PC-3 (cell line): ENCODE data around the gene EML3. TPM values are rescaled to one million over a fixed set of nuclear protein-coding genes. Genes with fewer than 3 reads are reported as not detected.

Experiments used
- ATAC-seq: fragments of 200-7000 bp; cut with Tn5 transposase; 2 replicates; pipeline ENCODE4 v1.9.1; 2020; ENCODE audit warnings: mild to moderate bottlenecking, moderate library complexity
- BruUV-seq: library from RNA; stranded (reverse); fragments of 400-500 nt; replicated peaks from 2 replicates; lab custom pipeline; 2021; lab: Mats Ljungman, UMichigan
- CTCF ChIA-PET: fragments of 300-600 bp; sonication (Branson Sonifier 250); formaldehyde crosslinking; loops from one replicate; lab custom pipeline; 2022; ENCODE audit warnings: antibody characterized with exemption; lab: Charles Lee
- POLR2A ChIA-PET: fragments of 300-600 bp; sonication (Branson Sonifier 250); formaldehyde crosslinking; loops from one replicate; lab custom pipeline; 2022; ENCODE audit warnings: antibody characterized with exemption; ENCODE audit not compliant: unreplicated experiment; lab: Charles Lee
- DNase-seq: peaks from one replicate; pipeline ENCODE4 v3.0.0-alpha.2; 2015
- H2AFZ ChIP-seq: fragments of 300-600 bp; sonication (generic); 2 replicates; pipeline ENCODE4 v1.6.0; 2016; ENCODE audit warnings: antibody characterized with exemption, low read length
- H3F3A ChIP-seq: fragments of 300-600 bp; sonication (generic); one replicate; pipeline ENCODE4 v1.6.0; 2017; ENCODE audit warnings: antibody characterized with exemption, low read length, control low read depth, mild to moderate bottlenecking; ENCODE audit not compliant: unreplicated experiment
- H3K27ac ChIP-seq: fragments of 300-600 bp; sonication (generic); 2 replicates; pipeline ENCODE4 v1.5.1; 2016; ENCODE audit warnings: mild to moderate bottlenecking, low read length
- H3K27me3 ChIP-seq: fragments of 300-600 bp; sonication (generic); 2 replicates; pipeline ENCODE4 v1.6.1; 2016; ENCODE audit warnings: low read length, mixed read lengths
- H3K36me3 ChIP-seq: fragments of 300-600 bp; sonication (generic); 2 replicates; pipeline ENCODE4 v1.6.1; 2016; ENCODE audit warnings: low read depth, mixed run types, low read length, mixed read lengths
- H3K4me1 ChIP-seq: fragments of 300-600 bp; sonication (generic); 2 replicates; pipeline ENCODE4 v1.5.1; 2016; ENCODE audit warnings: low read length; ENCODE audit not compliant: insufficient read depth
- H3K4me2 ChIP-seq: fragments of 300-600 bp; sonication (generic); 2 replicates; pipeline ENCODE4 v1.6.0; 2016; ENCODE audit warnings: low read length
- H3K4me3 ChIP-seq: fragments of 300-600 bp; sonication (generic); 2 replicates; pipeline ENCODE4 v1.5.1; 2016; ENCODE audit warnings: mild to moderate bottlenecking, low read length, mixed read lengths
- H3K79me2 ChIP-seq: fragments of 300-600 bp; sonication (generic); 2 replicates; pipeline ENCODE4 v1.6.1; 2017; ENCODE audit warnings: low read length, mixed read lengths
- H3K9ac ChIP-seq: fragments of 300-600 bp; sonication (generic); 2 replicates; pipeline ENCODE4 v1.6.0; 2016; ENCODE audit warnings: mild to moderate bottlenecking, low read length
- H3K9me2 ChIP-seq: fragments of 300-600 bp; sonication (generic); replicated peaks from 2 replicates; pipeline ENCODE4 v1.6.1; 2016; ENCODE audit warnings: mixed run types, low read length, mixed read lengths
- H3K9me3 ChIP-seq: fragments of 300-600 bp; sonication (generic); 2 replicates; pipeline ENCODE4 v1.6.1; 2016; ENCODE audit warnings: low read length, mixed read lengths
- H4K20me1 ChIP-seq: fragments of 300-600 bp; sonication (generic); 2 replicates; pipeline ENCODE4 v1.6.1; 2016; ENCODE audit warnings: low read length, mixed read lengths
- CTCF ChIP-seq: fragments of 300-600 bp; sonication (generic); conservative IDR thresholded peaks from 2 replicates; pipeline ENCODE4 v1.5.1; 2017; ENCODE audit warnings: antibody characterized with exemption, low read depth, mild to moderate bottlenecking, low read length
- EZH2 ChIP-seq: fragments of 300-600 bp; sonication (generic); IDR thresholded peaks from one replicate; pipeline ENCODE4 v1.6.1; 2017; ENCODE audit warnings: antibody characterized with exemption, mild to moderate bottlenecking, low read length; ENCODE audit not compliant: unreplicated experiment
- EZH2phosphoT487 ChIP-seq: fragments of 300-600 bp; sonication (generic); IDR thresholded peaks from 2 replicates; pipeline ENCODE4 v1.6.1; 2018; ENCODE audit warnings: mild to moderate bottlenecking, antibody characterized with exemption, low read length, borderline replicate concordance
- intact Hi-C: fragments of 100-400 bp; cut with micrococcal nuclease; formaldehyde crosslinking; loops from 2 replicates; pipeline ENCODE4 v1.9.0; 2023
- total RNA-seq: library from RNA; depleted of rRNA; stranded (reverse); fragments of >200 nt; gene quantifications from 2 replicates; pipeline ENCODE4 v1.2.3, GENCODE V29; 2014

The EML3 gene
- total RNA-seq, 1 experiment from 2014 or later = 32.8 TPM

- no peaks in the 10 kb centered on the region for H3K4me1 ChIP-seq
- ChIA-PET CTCF (interaction anchor here (0.6 kb wide), 1 partner anchor 20 kb away, joined by 4 read pairs; the partner anchor contains the start of gene MTA2), POLR2A (no interaction called here)
- H3K36me3 ChIP-seq = peaks cover 28% of the 10 kb centered on the region
- intact Hi-C loops = no loop called here
- H3F3A ChIP-seq = no peaks in the 10 kb centered on the region
- H3K9me3 ChIP-seq = no peaks in the 10 kb centered on the region
- no TSS peak for BruUV-seq
- H3K27ac ChIP-seq = no peak overlapping the region
- no peak overlapping the region for H3K4me3 ChIP-seq
- no peak overlapping the region for H2AFZ ChIP-seq
- no peaks in the 10 kb centered on the region for H3K27me3 ChIP-seq
- no peaks in the 10 kb centered on the region for H3K9me2 ChIP-seq
- no peak for ATAC-seq
- no peaks in the 10 kb centered on the region for H4K20me1 ChIP-seq
- no peak overlapping the region for H3K9ac ChIP-seq
- TF ChIP-seq EZH2phosphoT487 = no peak
- TF ChIP-seq CTCF = no peak
- TF ChIP-seq EZH2 = no peak
- H3K79me2 ChIP-seq = peaks cover 19% of the 10 kb centered on the region; the same call in 1 of the 2 replicates
- no peak for DNase-seq
- no peak overlapping the region for H3K4me2 ChIP-seq
Observed at GRCh38 chr11:62580959-62581715, 31.4 kb downstream of the EML3 start.

- no peak for TF ChIP-seq EZH2
- TF ChIP-seq CTCF = no peak
- no peak for TF ChIP-seq EZH2phosphoT487
- H3K27me3 ChIP-seq = no peaks in the 10 kb centered on the region
- H3F3A ChIP-seq = no peaks in the 10 kb centered on the region
- no peak overlapping the region for H3K9ac ChIP-seq
- DNase-seq (no peak), ATAC-seq (no peak)
- CTCF ChIA-PET = no interaction called here
- POLR2A ChIA-PET = no interaction called here
- no peaks in the 10 kb centered on the region for H3K9me3 ChIP-seq
- peaks cover 30% of the 10 kb centered on the region for H3K79me2 ChIP-seq
- BruUV-seq = no TSS peak
- intact Hi-C loops = no loop called here
- no peak overlapping the region for H3K4me2 ChIP-seq
- no peak overlapping the region for H3K4me3 ChIP-seq
- H3K9me2 ChIP-seq = no peaks in the 10 kb centered on the region
- no peak overlapping the region for H3K27ac ChIP-seq
- H3K4me1 ChIP-seq = peaks cover 17% of the 10 kb centered on the region
- H3K36me3 ChIP-seq = peaks cover 26% of the 10 kb centered on the region; the same call in 1 of the 2 replicates
- H2AFZ ChIP-seq = no peak overlapping the region
- H4K20me1 ChIP-seq = no peaks in the 10 kb centered on the region
Observed at GRCh38 chr11:62579252-62579651, 33.3 kb downstream of the EML3 start.

GRCh38 chr11:62578541-62578940 lies 34.0 kb downstream of the EML3 start:
- Histone ChIP-seq H3K4me2 (no peak overlapping the region), H2AFZ (no peak overlapping the region), H3K27me3 (no peaks in the 10 kb centered on the region), H3K9me2 (no peaks in the 10 kb centered on the region), H3K9me3 (no peaks in the 10 kb centered on the region), H3K9ac (no peak overlapping the region), H3K4me3 (no peak overlapping the region), H3K79me2 (peaks cover 31% of the 10 kb centered on the region), H3F3A (no peaks in the 10 kb centered on the region), H4K20me1 (no peaks in the 10 kb centered on the region), H3K27ac (no peak overlapping the region), H3K36me3 (peaks cover 22% of the 10 kb centered on the region; the same call in 1 of the 2 replicates), H3K4me1 (peaks cover 17% of the 10 kb centered on the region)
- TF ChIP-seq EZH2 (no peak), EZH2phosphoT487 (no peak), CTCF (no peak)
- DNase-seq (no peak), ATAC-seq (no peak)
- CTCF ChIA-PET = no interaction called here
- BruUV-seq = no TSS peak
- intact Hi-C loops = no loop called here
- POLR2A ChIA-PET = no interaction called here
